ENCODE measurements around the gene BARX1. TPM values are rescaled to one million over a fixed set of nuclear protein-coding genes. Genes with fewer than 3 reads are reported as not detected.

The BARX1 gene
- polyA plus RNA-seq, 1 donor from 2014 or later: not detected

DNA sequence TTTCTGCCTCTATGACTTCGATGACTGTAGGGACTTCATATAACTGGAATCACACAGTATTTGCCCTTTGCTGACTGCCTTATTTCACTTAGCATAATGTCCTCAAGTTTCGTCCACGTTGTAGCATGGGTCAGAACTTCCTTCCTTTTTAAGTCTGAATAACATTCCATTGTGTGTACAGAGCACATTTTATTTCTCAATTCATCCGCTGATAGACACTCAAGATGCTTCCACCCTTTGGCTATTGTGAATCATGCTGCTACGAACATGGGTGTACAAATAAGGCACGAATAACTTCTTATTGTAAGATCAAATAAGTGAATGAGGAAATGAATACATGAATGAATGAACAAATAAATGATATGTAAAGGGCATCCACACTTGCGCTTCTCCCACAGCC lies 13.0 kb downstream of the BARX1 start:
- Histone ChIP-seq H3K4me2 (ENCODE audit: low read length) (no peak overlapping the region), H3F3A (ENCODE audit: insufficient read depth, low read length, poor library complexity, severe bottlenecking) (no peaks in the 10 kb centered on the region), H3K9me3 (ENCODE audit: low read length) (no peaks in the 10 kb centered on the region), H4K20me1 (ENCODE audit: insufficient read depth) (no peaks in the 10 kb centered on the region), H3K27ac (ENCODE audit: low read length) (peak overlapping the region; percentile 32), H3K36me3 (ENCODE audit: insufficient read depth, low read length) (no peaks in the 10 kb centered on the region), H3K79me2 (replicated peaks; ENCODE audit: insufficient read depth, low read length) (no peaks in the 10 kb centered on the region), H2AFZ (ENCODE audit: low read depth, low read length) (no peak overlapping the region), H3K27me3 (ENCODE audit: insufficient read depth, low read depth, low read length) (peaks cover 34% of the 10 kb centered on the region), H3K9me2 (ENCODE audit: insufficient read depth, low read length) (no peaks in the 10 kb centered on the region), H3K9ac (ENCODE audit: low read length) (no peak overlapping the region), H3K4me3 (ENCODE audit: low read length) (peak overlapping the region; percentile 36)
- no peak for TF ChIP-seq MXI1 (conservative IDR thresholded peaks at IDR 0.05; ENCODE audit: poor library complexity, severe bottlenecking)
- TF ChIP-seq POLR2AphosphoS5 (IDR thresholded peaks at IDR 0.05): no peak
- TF ChIP-seq EP300 (conservative IDR thresholded peaks at IDR 0.05; ENCODE audit: poor library complexity, severe bottlenecking): no peak
- no peak for TF ChIP-seq EZH2 (IDR thresholded peaks at IDR 0.05; ENCODE audit: borderline replicate concordance, insufficient read depth, low read length, poor library complexity, severe bottlenecking)
- TF ChIP-seq RAD21 (conservative IDR thresholded peaks at IDR 0.05): no peak
- TF ChIP-seq REST (IDR thresholded peaks at IDR 0.05; ENCODE audit: borderline replicate concordance): no peak
- no peak for TF ChIP-seq SMC3 (conservative IDR thresholded peaks at IDR 0.05; ENCODE audit: poor library complexity)
- no peak for TF ChIP-seq CTCF (IDR thresholded peaks at IDR 0.05; ENCODE audit: poor library complexity, severe bottlenecking)
- no peak for TF ChIP-seq TAF1 (IDR thresholded peaks at IDR 0.05; ENCODE audit: low read depth)

DNA sequence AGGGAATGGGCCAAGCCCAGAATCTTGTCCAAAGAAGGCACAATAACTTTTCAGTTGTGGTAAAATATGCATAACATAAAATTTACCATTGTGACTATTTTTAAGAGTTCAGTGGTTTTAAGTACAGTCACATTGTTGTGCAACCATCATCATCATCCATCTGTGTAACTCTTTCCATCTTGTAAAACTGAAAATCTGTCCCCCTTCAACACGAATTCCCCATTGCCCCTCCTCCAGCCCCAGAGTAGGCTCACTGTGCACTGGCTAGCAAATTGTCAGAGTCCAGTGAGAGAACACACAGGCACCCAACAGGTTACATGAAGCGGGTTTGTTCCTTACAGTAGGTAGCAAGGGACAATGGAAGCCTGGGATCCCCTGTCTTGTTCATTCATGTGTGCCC lies 13.7 kb downstream of the BARX1 start:
- H3K9ac ChIP-seq (ENCODE audit: low read length): no peak overlapping the region
- H3K4me3 ChIP-seq (ENCODE audit: low read length): no peak overlapping the region
- no peaks in the 10 kb centered on the region for H3K9me2 ChIP-seq (ENCODE audit: insufficient read depth, low read length)
- H3K36me3 ChIP-seq (ENCODE audit: insufficient read depth, low read length): no peaks in the 10 kb centered on the region
- peaks cover 27% of the 10 kb centered on the region for H3K27me3 ChIP-seq (ENCODE audit: insufficient read depth, low read depth, low read length)
- no peaks in the 10 kb centered on the region for H3F3A ChIP-seq (ENCODE audit: insufficient read depth, low read length, poor library complexity, severe bottlenecking)
- TF ChIP-seq REST (IDR thresholded peaks at IDR 0.05; ENCODE audit: borderline replicate concordance): no peak
- no peak for TF ChIP-seq SMC3 (conservative IDR thresholded peaks at IDR 0.05; ENCODE audit: poor library complexity)
- TF ChIP-seq POLR2AphosphoS5 (IDR thresholded peaks at IDR 0.05): no peak
- no peak for TF ChIP-seq EP300 (conservative IDR thresholded peaks at IDR 0.05; ENCODE audit: poor library complexity, severe bottlenecking)
- TF ChIP-seq TAF1 (IDR thresholded peaks at IDR 0.05; ENCODE audit: low read depth): no peak
- TF ChIP-seq EZH2 (IDR thresholded peaks at IDR 0.05; ENCODE audit: borderline replicate concordance, insufficient read depth, low read length, poor library complexity, severe bottlenecking): no peak
- no peak for TF ChIP-seq RAD21 (conservative IDR thresholded peaks at IDR 0.05)
- TF ChIP-seq MXI1 (conservative IDR thresholded peaks at IDR 0.05; ENCODE audit: poor library complexity, severe bottlenecking): no peak
- TF ChIP-seq CTCF (IDR thresholded peaks at IDR 0.05; ENCODE audit: poor library complexity, severe bottlenecking): no peak
- H4K20me1 ChIP-seq (ENCODE audit: insufficient read depth): no peaks in the 10 kb centered on the region
- H3K27ac ChIP-seq (ENCODE audit: low read length): no peak overlapping the region
- no peak overlapping the region for H3K4me2 ChIP-seq (ENCODE audit: low read length)
- no peaks in the 10 kb centered on the region for H3K9me3 ChIP-seq (ENCODE audit: low read length)
- no peak overlapping the region for H2AFZ ChIP-seq (ENCODE audit: low read depth, low read length)
- H3K79me2 ChIP-seq (replicated peaks; ENCODE audit: insufficient read depth, low read length): no peaks in the 10 kb centered on the region

Measured in neural cell (in vitro differentiated cells).